Endometrium (tissue), 2 donors: Measurements from ENCODE around the gene GNL1.

Experiments
- FAIRE-seq: peaks from 2 replicates; lab custom pipeline; 2012; peaks lifted over from hg19 to GRCh38; lab: Jason Lieb, UNC
- donor health status: control.
- donor health status: control.

Gene GNL1

DNA sequence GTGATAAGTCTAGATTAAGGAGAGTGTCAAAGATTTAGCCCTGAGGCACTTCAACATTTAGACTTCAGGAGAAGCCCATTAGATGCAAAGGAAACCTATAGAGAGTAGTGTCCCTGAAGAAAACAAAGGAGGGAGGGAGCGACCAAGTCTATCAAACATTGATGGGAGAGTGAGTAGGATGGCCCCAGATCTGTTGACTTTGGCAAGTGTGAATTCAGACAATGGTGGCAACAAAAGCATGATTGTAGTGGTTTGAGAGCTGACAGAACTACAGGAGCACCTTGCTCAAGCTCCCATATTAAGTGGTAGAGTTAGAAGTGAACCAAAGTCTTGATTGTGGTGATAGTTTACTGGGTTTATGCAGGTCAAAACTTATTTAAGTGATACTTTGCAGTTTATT, 14.0 kb upstream of the GNL1 start:
- no peak for FAIRE-seq

DNA sequence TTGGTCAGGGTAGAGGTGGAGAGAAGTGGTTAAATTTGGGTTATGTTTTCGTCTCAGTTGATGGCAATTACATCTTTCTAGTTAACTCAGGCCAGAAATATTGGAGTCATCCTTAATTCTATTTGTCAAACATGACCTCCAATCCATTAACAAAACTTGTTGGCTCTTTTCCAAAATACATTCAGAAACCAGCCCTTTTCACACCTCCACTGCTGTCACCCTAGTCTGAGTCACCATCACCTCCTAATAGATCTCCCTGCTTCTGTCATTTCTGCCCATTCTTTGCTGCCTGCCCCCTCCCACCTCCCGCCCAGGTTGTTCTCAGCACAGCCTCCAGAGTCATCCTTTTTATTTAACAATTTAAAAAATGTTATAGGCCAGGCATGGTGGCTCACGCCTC, 12.0 kb upstream of the GNL1 start:
- FAIRE-seq = no peak

DNA sequence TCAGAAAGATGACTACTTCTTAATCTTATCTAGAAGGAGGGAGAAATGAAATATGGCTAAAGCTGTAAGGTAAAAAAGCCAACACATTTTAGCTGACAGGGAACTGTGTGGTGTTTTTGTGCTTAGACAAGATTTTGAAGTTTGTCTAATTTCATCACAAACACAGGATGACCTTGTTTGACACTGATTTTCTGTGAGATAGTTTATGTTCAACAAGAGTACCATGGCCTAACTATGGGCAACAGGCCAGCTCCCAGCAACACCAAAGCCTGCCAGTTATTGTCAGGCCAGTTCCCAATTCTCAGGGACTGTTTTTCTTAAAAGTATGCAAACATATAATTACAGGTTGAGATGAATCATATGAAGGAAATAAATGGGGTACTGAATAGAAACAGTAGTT, 9.5 kb upstream of the GNL1 start:
- FAIRE-seq = no peak

DNA sequence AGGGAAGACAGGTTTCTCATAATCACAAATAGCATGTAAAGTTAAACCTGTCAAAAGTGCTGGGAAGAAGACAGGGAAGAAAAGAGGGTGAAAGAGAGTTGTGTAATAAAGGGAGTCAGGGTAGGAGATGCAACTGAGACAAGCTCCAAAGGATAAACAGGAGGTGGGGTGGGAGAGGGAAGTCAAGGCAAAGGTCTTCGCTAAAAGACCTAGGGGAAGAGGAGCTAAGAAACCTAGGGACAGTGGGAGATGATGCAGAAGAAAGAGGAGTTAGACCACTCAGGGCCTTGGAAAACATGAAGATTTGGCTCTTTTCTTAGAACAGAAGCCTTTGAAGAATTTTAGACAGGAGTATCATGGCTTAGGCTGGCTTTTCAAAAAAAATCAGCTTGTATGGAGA, 7.8 kb upstream of the GNL1 start:
- no peak for FAIRE-seq

DNA sequence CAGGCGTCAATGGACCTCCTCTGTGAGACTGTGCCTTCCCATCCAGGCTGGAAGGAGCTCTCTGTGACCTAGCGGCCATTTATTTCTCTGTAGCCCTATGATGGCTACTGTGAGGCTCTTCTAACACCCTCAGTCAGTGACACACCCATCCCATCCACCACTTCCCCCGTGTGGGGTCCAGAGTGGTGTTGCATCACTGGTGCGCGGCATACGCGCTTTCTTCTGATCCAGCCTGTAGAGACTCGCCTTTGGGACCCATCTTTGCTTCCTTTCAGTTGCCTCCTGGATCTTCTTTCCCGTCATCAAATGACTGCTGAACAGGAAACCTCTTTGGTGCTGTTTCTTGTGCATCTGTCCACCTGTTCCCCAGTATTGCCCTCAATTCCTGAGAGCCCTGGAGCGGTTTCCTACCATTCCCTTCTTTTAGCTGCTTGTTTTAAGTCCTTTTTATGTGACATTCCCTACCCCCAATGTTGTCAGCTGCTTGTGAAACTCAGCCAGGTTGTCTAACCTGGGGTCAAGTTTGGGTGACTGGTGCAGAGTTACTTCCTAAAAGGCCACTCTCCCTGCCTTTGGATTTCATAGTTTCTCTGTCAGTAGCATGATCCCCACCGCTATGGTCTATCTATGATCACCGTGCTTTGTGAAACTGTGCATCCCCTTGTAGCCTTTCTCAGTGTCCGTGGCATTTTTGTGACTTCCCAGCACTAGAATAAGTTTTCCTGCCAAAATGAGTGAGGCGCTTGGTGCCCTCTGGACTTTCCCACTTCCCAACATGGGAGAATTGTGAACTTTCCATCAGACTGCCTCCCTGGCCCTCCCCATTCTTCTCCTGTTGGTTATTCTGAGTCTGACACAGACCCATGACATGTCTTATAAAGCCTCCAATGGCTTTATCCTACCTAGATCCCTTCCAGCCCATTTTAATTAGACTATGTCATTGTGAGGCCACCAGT, 6.5 kb upstream of the GNL1 start:
- FAIRE-seq = no peak

DNA sequence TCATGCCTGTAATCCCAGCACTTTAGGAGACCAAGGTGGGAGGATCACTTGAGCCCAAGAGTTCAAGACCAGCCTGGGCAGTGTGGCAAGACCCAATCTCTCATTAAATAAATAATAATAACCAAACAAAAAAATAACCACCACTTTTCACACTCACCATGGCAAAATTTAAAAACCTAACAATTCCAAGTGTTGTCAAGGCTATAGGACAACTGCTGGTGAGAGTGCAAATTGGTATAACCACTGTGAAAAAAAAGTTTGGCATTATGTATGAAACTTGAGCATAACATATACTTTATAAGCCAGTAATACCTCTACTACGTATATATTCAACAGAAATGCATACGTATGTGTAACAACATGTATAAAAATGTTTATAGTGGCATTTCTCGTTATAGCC, 4.6 kb upstream of the GNL1 start:
- FAIRE-seq = no peak

DNA sequence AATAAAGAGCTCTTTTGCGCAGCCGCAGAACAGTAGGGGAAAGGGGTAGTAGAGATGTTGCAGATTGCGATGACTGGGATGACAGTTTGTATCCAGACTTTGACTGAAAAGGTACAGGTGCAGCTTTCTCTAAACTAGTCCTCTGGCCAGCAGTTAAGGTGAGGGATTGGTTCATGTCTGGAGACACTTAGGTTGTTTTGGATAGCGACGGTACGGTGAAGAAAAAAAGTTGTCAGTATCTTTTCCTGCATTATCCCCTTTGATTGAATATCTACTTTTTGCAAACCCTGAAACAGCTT, 1.3 kb upstream of the GNL1 start:
- no peak for FAIRE-seq

DNA sequence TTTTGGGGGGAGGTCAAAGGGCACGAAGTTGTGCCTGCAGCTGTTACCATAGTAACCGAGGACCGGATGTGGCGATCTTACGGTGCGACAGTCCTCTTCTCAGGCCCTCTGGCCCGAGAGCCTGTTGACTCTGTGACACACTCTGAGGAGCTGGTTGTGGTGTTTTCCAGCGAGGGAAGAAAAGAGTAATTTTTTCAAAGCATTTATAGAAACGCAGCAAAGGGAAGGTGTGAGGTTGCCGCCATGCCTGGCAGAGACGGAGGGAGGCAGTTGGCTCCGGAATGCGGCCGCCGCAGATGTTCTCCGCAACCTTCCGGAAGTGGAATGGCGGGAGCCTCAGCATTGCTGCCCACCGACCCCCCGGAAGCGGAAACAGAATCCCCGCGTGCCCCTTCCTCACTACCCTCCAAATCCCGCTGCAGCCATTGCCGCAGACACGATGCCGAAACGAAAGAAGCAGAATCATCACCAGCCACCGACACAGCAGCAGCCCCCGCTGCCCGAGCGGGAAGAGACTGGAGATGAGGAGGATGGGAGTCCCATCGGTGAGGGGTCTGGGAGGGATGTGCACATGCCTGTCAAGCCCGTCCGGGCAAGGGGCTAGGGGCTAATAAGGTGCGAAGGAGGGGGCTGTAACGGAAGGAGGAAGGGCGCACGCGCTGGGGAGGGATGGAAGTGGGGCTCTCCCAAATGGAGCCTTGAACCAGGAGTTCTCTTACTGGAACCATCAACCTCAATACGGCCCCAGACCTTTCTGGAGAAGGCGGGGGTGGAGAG, 805 bp upstream of the GNL1 start, which contains the start of gene PRR3:
Gene PRR3, plus strand, starts transcription at position 390 of the 777 bp plus-strand sequence. Its CDS starts 50 bp downstream, at position 440.
- FAIRE-seq = no peak

DNA sequence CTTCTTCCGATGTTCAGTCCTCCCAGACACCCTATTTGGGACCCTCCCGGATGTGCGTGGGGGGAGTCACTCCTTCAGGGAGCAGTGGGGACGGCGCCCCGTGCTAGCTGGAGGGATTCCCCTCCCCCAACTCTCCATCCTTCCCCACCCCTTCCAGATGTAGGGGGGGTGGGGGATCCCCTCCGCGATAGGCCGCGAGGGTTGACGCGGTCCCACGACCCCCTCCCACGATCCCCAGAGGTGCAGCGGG, 548 bp downstream of the GNL1 start:
- FAIRE-seq = no peak

DNA sequence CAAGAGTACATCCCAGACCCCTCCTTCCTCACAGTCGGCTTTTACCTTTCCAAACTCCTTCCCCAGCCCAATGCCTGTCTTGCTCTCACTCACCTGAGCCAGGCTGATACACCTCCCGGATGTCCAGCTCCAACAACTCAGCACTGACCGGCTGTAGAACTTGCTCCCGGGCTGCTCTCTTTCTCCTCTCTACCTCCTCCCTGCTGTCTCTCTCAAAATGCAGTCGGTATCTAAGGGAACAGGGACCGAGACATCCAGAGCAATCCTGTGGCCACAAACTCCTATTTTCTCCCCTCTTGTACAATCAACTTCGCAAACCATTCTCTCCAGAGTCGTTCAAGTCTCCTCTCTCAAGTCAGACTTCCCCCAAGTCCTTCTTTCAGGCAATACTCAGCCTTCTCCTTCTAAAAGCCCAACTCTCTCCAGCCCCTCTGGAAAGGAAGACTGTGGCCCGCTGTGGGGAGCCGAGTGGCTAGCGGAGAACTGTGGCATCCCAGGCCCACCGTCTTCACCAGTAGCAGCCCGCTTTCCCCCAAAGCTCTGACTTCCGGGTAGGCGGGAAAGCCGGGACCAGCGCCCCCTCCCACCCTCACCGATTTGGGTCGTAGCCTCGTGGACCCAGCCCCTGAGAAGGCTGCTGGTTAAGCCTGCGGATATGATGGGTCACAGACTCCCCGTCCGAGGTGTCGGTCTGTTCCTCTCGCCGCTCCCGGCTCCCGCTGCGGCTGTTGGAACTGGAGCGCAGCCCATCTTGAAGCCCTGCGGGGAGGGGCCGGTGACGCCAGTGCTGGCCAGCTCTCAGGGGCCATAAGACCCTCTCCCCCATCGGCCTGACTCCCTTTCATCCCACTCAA, 1.1 kb downstream of the GNL1 start:
- FAIRE-seq = no peak

DNA sequence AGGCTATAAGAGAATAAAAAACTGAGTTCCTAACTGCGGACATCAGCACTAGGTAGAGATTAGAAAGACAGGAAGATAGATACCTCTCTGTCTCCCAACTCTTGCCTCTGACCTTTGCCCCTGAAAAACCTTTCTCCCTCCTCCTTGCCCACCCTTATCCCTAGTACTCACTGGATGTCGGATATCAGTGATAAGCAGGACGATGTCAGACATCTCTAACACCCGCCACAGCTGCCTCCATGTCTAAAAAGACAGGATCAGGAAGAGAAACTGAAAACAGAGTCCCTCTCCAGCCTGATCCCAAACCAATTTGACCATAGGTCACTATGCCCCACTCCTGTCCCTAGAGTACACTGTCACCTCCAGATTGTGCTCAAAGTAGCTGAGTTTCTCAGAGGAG, 1.9 kb downstream of the GNL1 start:
- FAIRE-seq = no peak

DNA sequence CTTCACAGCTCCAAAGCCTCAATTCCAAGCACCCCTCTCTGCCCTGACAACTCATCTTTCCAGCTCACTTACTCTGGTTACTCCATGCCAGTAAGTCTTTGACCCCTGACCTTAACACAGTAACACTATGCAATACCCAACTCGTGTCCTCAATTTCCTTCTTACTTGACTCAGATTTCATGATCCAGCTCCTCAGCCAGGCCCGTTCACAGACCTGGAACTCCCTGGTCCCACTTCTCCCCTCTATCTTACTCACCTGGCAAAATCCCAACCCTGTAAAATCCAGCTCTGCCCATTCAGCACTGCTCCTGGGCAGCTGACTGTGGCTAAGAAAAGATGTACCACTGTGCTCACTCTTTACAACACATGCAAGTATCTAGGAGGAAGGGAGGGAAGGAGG, 7.9 kb downstream of the GNL1 start:
- FAIRE-seq = no peak

DNA sequence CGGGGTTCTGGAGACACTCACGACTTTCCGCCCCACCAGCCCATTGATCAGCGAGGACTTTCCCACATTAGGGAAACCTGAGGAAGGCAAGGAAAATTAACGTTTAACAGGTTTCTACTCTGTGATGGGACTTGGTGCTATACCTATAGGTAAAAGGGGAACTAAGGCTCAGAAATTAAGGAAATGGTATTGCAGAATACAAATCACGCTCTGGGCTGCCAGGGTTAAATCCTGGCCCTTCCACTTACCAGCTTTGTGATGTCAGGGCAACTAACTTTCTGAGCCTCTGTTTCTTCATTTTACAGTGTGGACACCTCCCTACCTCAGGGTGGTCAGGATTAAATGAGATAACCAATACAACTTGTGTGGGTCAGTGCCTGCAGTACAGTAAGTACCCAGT, 8.8 kb downstream of the GNL1 start:
- no peak for FAIRE-seq

DNA sequence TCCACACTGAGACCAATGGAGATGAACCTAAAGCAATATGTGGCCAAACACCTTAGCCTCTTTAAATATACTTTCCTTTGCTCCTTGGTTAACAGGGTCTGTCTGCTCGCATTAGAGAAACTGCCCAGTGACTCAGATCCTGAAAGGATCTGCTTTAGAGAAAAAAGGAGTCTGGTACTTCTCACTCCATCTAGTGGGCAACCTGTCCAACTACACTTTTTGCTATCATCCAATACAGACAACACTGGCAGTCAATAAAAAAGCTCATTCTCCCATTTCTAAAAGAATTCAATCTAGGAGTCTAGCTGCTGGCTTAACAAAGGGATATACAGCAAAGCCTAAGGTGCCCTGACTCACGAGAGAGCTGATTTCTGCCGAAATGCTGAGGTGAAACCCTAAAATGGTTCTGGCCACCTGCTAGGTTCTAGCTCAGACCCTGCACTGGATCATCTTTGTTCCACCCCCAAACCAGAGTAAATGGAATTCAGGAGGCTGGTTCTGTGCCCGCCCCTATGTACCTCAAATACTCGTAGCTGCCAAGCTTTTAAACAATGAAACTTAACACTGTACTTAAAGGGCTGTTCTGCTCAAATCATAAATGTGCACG, 11.5 kb downstream of the GNL1 start:
- peak; percentile 76 for FAIRE-seq

DNA sequence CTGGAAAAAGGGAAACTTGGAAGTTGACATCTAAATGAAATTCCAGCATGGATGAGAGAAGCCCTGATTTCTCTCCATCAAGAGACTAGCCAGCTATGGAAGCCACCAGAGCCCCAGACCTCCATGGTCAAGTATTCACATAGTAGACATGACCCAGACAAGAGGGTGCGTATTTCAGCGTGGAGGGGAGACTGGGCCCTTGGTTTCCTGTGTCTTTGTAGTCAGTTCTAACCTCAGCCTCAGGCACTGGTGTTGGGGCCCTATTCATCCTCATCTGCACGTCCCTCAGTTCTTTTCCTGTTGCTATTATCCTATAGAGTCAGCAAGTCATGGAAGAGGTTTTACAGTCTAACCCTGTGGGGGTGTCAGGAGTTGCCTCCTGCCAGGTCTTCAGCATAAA, 12.5 kb downstream of the GNL1 start:
- no peak for FAIRE-seq

DNA sequence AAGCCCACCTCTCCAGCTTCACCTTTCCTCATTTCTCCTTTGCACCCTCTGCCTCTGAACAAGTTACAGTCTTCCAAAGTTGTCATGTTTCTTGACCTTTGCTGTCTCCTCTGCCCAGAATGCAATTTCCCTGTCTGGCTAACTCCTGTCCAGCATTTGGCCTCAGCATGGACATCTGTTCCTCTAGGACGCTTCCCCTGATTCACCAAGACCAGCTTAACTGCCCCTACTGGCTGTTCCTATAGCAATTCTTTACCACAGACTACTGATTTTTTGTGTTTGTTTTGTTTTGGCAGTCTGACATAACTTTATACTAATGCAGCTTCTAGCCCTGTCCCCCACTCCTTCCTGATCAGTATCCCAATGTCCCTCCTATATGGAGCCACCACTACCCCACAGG, 13.4 kb downstream of the GNL1 start:
- FAIRE-seq = no peak

DNA sequence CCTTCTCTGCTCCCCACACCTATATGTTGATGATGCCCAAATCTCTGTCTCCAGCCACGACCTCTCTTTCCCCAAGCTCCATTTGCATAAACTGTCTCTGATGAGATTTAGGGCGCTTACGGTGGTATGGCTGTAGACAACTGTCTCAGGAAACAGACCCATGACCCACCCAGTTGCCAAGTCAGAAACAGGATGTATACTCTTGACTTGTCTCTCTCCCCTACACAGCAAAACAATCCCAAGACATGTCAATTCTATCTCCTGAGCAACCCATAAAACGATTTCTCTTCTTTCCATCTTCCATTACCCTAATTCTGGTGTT, 13.9 kb downstream of the GNL1 start:
- FAIRE-seq = no peak

DNA sequence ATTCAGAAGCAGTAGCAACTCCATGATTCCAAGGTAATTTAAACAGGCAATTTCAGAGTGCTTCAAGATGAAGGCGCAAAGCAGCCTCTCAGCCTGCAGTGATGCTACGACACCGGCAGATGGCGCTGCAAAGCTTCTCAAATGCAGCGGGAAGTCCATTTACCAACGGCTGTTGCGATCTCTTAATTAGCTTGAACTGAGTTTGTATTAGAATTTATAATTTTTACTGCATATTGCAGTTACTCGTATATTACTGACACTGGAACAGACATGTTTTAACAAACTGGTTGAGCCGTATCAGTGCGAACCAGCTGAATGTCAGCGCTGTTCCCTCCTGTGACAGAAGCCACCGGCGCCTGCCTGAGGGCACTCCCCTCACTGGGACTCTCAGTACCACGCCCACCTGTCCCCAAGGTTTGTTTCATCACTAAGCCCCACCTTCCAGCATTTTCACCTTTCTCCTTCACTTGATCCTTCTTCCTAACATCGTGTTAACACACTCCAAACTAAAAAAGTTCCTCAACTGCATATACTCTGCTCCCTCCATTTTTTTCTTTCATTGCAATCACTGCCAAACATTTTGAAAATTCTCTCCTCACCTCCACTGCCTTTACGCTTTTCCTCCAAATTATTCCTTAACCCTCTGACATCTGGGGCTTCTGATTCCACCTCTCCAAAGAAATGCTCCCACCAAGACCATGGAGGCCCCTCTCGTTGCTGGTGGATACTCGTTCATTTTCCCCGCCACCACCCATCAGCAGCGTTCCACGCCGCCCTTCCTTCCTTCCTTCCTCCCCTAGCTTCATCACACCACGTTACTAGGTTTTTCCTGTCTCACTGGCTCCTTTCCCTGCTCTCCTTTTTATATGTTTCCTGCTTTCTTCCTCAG, 14.5 kb downstream of the GNL1 start:
- peak; percentile 46 for FAIRE-seq

DNA sequence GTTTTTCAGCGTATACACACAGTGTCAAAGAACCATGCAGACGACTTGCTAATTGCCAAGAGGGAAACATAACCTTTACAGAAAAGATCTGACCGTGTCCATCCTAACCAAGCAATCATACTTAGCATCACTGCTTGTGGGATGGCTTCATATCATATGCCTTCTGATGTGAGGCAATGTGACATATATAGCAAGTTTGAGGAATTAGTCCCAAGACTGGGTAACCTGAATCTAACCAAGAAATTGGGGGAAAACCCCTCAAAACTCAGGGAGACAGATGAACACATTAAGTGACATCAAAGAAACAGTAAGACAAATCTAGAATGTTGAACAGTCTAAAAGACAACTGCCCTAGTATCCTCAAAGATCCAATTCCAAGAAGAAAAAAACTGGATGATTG, 18.4 kb downstream of the GNL1 start:
- no peak for FAIRE-seq

DNA sequence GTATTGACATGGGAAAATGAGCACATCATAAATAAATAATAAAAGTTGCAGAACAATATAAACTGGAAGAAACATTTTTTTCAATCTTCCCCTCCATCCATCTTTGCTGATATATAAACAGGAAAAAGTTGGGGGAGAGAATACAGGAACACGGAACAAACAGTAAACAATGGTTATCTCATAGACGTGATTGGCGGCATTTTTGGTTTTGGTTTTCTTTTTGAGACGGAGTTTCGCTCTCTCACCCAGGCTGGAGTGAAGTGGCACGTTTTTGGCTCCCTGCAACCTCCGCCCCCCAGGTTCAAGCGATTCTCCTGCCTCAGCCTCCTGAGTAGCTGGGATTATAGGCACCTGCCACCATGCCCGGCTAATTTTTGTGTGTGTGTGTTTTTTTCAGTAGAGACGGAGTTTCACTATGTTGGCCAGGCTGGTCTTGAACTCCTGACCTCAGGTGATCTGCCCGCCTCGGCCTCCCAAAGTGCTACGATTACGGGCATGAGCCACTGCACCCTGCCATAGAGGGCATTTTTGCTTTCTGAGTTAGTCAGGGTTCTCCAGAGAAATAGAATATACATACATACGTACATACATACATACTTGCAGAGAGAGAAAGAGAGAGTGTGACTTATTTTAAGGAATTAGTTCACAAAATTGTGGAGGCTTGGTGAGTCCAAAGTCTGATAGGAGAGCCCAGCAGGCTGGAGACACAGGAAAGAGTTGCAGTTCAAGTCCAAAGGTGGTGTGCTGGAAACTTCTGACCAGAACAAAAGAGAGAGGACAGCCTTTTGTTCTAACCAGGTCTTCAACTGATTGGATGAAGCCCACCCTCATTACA, 22.6 kb downstream of the GNL1 start:
- no peak for FAIRE-seq

DNA sequence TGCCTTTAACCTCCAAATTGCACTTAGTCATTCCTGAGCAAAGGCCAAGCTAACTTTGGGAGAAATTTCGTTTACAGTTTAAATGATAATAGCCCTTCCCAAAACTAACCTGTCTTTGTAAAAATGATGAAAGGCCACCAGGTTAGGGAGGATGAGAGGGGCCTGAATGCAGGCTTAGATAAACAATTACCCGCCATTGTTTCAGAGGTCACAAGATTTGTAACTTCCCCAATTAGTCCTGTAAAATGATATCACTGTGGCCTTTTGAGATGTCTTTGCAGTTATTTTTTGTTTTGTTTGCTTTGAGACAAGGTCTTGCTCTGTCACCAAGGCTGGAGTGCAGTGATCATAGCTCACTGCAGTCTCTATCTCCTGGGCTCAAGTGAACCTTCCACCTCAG, 26.3 kb downstream of the GNL1 start:
- no peak for FAIRE-seq
